NT2/D1 (cell line): ENCODE results near the gene COL1A2.

Source experiments
- DNase-seq: peaks from one replicate; pipeline ENCODE4 v3.0.0-alpha.2; 2011; ENCODE audit warnings: low read depth, low spot score
- H3K27me3 ChIP-seq: 2 replicates; pipeline ENCODE4 v1.6.0; 2011; ENCODE audit warnings: mild to moderate bottlenecking; ENCODE audit not compliant: insufficient read length, insufficient read depth
- H3K36me3 ChIP-seq: 2 replicates; pipeline ENCODE4 v1.6.1; 2011; ENCODE audit warnings: mild to moderate bottlenecking, low read length, mixed read lengths; ENCODE audit not compliant: insufficient read depth, insufficient read length
- H3K4me1 ChIP-seq: 2 replicates; pipeline ENCODE4 v1.5.1; 2011; ENCODE audit not compliant: insufficient read depth, insufficient read length
- H3K4me3 ChIP-seq: 2 replicates; pipeline ENCODE4 v1.5.1; 2011; ENCODE audit warnings: low read depth; ENCODE audit not compliant: insufficient read length
- H3K9ac ChIP-seq: 2 replicates; pipeline ENCODE4 v1.6.0; 2011; ENCODE audit warnings: low read depth; ENCODE audit not compliant: insufficient read length
- H3K9me3 ChIP-seq: 2 replicates; pipeline ENCODE4 v1.5.1; 2011; ENCODE audit warnings: mild to moderate bottlenecking, low read length; ENCODE audit not compliant: insufficient read depth
- SUZ12 ChIP-seq: IDR thresholded peaks from 2 replicates; pipeline ENCODE4 v1.6.1; 2011; ENCODE audit not compliant: insufficient read length, insufficient read depth; ENCODE audit errors: extremely low read depth
- YY1 ChIP-seq: IDR thresholded peaks from 2 replicates; pipeline ENCODE4 v1.6.1; 2011; ENCODE audit not compliant: insufficient read length, insufficient read depth
- ZNF274 ChIP-seq: IDR thresholded peaks from 2 replicates; pipeline ENCODE4 v1.6.1; 2011; ENCODE audit warnings: mild to moderate bottlenecking, low read depth, low read length

The COL1A2 gene

GRCh38 chr7:94426980-94427875 lies 32.5 kb downstream of the COL1A2 start:
- Histone ChIP-seq H3K36me3 (peaks cover 73% of the 10 kb centered on the region), H3K9ac (no peak overlapping the region), H3K9me3 (no peaks in the 10 kb centered on the region), H3K4me1 (no peaks in the 10 kb centered on the region), H3K27me3 (no peaks in the 10 kb centered on the region), H3K4me3 (no peak overlapping the region)
- no peak for DNase-seq
- TF ChIP-seq YY1 (no peak), ZNF274 (no peak), SUZ12 (no peak)

- no peaks in the 10 kb centered on the region for H3K27me3 ChIP-seq
- no peak overlapping the region for H3K4me3 ChIP-seq
- no peaks in the 10 kb centered on the region for H3K4me1 ChIP-seq
- no peak for TF ChIP-seq YY1
- TF ChIP-seq SUZ12: no peak
- TF ChIP-seq ZNF274: no peak
- H3K9ac ChIP-seq: no peak overlapping the region
- DNase-seq: no peak
- no peaks in the 10 kb centered on the region for H3K9me3 ChIP-seq
- H3K36me3 ChIP-seq: peaks cover 56% of the 10 kb centered on the region
These were observed 34.5 kb downstream of the COL1A2 start for GRCh38 chr7:94429153-94429552.

GRCh38 chr7:94431176-94431575 lies 36.5 kb downstream of the COL1A2 start:
- Histone ChIP-seq H3K36me3 (peaks cover 36% of the 10 kb centered on the region), H3K27me3 (no peaks in the 10 kb centered on the region), H3K9ac (no peak overlapping the region), H3K9me3 (no peaks in the 10 kb centered on the region), H3K4me3 (no peak overlapping the region), H3K4me1 (no peaks in the 10 kb centered on the region)
- TF ChIP-seq SUZ12 (no peak), YY1 (no peak), ZNF274 (no peak)
- DNase-seq: no peak

- Histone ChIP-seq H3K4me1 (no peaks in the 10 kb centered on the region), H3K4me3 (no peak overlapping the region), H3K9me3 (no peaks in the 10 kb centered on the region), H3K27me3 (no peaks in the 10 kb centered on the region), H3K36me3 (peaks cover 32% of the 10 kb centered on the region), H3K9ac (no peak overlapping the region)
- TF ChIP-seq SUZ12 (no peak), YY1 (no peak), ZNF274 (no peak)
- no peak for DNase-seq
These were observed 37.1 kb downstream of the COL1A2 start for GRCh38 chr7:94431619-94432280.

GRCh38 chr7:94432281-94432670 lies 37.6 kb downstream of the COL1A2 start:
- no peak for TF ChIP-seq SUZ12
- TF ChIP-seq YY1: no peak
- TF ChIP-seq ZNF274: no peak
- DNase-seq: no peak
- H3K27me3 ChIP-seq: no peaks in the 10 kb centered on the region

GRCh38 chr7:94432817-94433216 lies 38.1 kb downstream of the COL1A2 start:
- no peak for DNase-seq
- Histone ChIP-seq H3K9me3 (no peaks in the 10 kb centered on the region), H3K4me3 (no peak overlapping the region), H3K36me3 (peaks cover 22% of the 10 kb centered on the region), H3K9ac (no peak overlapping the region), H3K4me1 (no peaks in the 10 kb centered on the region), H3K27me3 (no peaks in the 10 kb centered on the region)
- TF ChIP-seq SUZ12: no peak
- TF ChIP-seq ZNF274: no peak
- TF ChIP-seq YY1: no peak

More at GRCh38 chr7:94432281-94432670, 37.6 kb downstream of the COL1A2 start:
- Histone ChIP-seq H3K36me3 (peaks cover 27% of the 10 kb centered on the region), H3K9me3 (no peaks in the 10 kb centered on the region), H3K4me1 (no peaks in the 10 kb centered on the region), H3K4me3 (no peak overlapping the region), H3K9ac (no peak overlapping the region)

GRCh38 chr7:94433224-94433623 lies 38.5 kb downstream of the COL1A2 start:
- TF ChIP-seq ZNF274 (no peak), SUZ12 (no peak), YY1 (no peak)
- H3K9ac ChIP-seq: no peak overlapping the region
- H3K9me3 ChIP-seq: no peaks in the 10 kb centered on the region
- peaks cover 18% of the 10 kb centered on the region for H3K36me3 ChIP-seq
- H3K4me3 ChIP-seq: no peak overlapping the region
- H3K4me1 ChIP-seq: no peaks in the 10 kb centered on the region
- DNase-seq: no peak
- no peaks in the 10 kb centered on the region for H3K27me3 ChIP-seq
